ENCODE data around the gene BANP.
"Not testable (repeated sequence)": the region's sequence is repeated elsewhere in the genome, so short reads cannot be mapped to it uniquely, and the experiment has no call there.

The BANP gene

DNA sequence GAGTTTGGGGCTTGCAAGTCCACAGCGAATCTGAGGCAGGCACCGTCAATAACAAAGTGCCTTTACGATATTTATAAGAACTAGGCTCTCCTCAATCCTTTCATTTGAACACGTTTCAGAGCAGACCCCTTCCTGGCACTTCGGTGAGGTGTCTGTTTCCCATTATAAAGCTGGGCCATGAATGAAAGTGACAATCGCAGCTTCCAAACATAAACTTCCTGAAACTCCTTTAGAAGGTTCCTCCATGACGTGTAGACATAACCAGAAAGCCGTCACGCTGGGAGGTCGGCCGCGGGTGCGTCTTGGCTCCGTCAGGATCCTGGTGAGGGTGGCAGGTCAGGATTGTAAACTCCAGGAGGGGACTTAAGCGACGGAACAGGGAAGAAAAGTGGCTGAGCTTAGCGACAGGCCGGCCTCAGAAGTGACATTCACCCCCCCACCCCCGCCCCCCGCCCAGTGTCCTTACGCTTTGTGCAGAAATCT lies 150.4 kb downstream of the BANP start:
- not testable (repeated sequence) for DNase-seq (ENCODE audit: low read depth in 2 of 2)

DNA sequence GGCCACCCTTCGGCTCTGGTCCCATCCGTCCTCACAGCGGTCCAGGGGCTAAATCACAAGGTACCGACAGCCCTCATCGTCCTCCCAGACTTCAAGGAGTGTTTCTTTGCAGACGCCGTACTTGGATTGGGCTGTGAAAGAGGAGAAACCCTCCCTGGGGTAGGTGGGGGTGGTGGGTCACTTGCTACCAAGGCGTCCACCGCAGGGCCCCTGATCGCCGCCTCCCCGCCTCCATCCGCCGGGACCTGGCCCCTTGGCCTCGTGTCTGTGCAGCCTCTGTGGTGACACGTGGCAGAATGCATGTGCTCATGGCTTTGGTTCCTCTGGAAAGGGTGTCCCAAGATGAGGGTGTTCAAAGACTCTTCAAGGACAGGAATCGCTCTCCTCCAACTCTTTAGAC lies 151.4 kb downstream of the BANP start:
- DNase-seq (ENCODE audit: low read depth in 2 of 2): no peak

GRCh38 chr16:88103011-88103410 lies 151.8 kb downstream of the BANP start:
- no peak for DNase-seq (ENCODE audit: low read depth in 2 of 2)

- no peak for DNase-seq (ENCODE audit: low read depth in 2 of 2)
Observed at GRCh38 chr16:88103581-88104188, 152.5 kb downstream of the BANP start.

- DNase-seq (ENCODE audit: low read depth in 2 of 2): not testable (repeated sequence)
Observed at GRCh38 chr16:88104363-88104762, 153.1 kb downstream of the BANP start.

DNA sequence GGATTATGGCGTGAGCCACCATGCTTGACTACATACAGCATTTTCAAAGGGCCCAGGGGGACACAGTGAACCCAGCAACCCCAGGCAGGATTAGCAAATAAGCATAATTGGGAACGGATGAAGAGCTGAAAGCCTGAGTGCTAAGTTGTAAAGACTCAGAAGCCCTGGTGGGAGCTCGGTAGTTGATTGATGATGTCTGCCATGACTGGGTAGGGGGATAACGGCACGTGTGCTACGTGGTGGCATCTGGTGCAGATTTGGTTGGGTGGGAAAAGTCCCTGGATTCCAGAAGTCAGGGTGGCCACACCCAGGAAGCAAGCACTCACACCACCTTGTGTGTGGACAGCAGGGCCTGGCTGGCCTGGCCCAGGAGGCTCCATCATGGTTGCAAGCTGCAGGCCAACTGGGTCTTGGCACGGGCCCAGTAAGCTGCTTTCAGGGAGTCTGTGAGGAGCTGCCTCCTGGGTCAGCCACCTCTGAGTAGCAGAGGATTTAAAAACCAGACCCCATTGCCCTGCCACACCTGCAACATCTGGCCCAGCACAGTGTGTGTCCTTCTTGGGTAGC lies 154.4 kb downstream of the BANP start:
- not testable (repeated sequence) for DNase-seq (ENCODE audit: low read depth in 2 of 2)

DNA sequence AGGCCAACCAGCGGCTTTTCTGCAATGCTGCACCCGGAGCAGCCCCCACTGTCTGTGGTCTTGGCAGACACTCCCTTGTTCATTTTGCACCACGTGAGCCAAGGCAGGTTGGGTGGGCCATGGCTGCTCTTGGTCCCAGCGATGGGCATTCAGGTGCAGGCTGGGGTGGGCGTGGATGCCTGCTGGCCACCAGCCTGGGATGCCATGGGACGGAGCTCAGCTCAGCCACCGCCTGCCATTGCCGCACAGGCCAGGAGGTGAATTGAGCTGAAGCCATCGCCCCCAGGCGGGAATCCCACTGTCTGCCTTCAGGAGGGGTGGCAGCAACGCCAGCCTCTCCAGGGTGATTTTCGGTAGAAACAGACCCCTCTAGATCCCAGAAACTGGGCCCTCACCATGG lies 155.3 kb downstream of the BANP start:
- not testable (repeated sequence) for DNase-seq (ENCODE audit: low read depth in 2 of 2)

DNA sequence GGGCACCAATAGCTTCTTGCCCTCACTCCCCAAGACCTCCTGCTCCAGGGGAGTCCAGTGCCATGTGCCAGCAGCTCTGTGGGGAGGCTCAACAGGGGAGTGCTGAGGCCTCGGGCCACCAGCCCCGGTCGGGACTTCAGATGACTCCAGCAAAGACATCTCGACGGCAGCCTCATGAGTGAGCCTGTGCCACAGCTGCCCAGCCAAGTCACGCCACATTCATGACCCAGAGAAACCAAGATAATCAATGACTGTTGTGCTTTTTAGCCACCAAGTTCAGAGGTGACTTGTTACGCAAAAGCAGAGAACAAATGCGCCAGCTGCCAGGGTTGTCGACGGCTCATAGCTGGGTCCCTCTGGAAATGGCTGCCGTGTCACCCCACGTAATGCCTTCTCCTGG lies 157.5 kb downstream of the BANP start:
- no peak for DNase-seq (ENCODE audit: low read depth in 2 of 2)

DNA sequence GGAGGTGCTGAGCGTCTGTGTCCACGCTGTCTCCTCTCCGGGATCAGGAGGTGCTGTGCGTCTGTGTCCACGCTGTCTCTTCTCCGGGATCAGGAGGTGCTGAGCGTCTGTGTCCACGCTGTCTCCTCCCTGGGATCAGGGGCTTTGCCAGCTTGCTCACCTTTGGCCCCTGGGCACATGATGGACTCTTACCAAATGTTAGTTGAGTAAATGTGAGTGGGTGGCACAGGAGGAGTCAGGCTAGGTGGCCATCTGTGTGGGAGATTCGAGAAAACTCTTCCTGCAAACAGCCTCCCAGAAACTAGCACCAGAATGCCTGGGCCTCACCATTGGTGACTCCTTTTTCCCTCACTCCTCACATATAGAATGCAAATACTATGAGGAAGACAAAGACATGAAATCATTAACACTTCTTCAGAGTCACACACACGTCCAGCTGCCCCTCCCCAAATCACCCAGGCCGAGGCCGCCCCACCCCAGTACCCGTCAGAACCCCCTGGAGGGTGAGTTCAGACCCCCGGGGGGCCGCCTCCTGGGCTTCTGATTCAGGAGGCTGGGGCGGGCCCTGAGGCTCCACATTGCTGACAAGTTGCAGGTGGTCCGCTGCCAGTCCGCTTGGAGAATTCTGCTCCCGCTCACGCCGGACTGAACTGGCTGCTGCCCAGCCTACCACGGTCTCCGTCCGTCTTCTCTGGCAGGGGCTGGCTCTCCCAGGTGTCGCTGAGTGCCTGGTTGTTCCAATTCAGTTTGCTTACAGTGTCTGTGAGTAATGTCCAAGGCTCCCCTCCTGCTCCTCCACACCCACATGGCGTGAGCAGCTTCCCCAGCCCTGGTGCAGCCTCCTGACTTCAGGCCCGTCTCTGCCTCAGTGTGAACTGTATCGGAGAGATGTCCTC lies 158.7 kb downstream of the BANP start:
- not testable (repeated sequence) for DNase-seq (ENCODE audit: low read depth in 2 of 2)

DNA sequence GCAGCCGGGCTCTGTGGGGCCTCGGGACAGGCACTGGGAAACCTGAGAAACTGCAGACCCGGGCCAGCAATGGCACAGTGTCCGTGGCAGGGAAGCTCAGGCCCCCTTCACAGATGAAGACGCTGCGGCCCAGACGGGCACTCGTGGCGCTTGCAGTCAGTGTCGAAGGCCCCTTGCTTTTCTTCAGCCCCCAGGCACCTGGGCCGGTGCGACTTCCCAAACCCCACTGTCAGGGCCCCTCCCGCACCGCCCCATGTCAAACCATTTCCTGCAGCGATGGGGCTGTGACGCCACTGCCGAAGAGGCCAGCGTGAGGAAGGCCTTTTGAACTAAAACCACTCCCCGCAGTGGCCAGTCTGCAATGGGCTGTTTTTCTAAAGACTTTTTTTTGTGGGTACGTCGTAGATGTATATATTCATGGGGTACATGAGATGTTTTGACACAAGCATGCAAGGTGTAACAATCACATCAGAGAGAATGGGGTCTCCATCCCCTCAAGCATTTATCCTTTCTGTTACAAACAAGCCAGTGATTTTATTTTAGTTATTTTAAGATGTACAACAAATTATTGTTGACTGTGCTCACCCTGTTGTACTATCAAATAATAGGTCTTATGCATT lies 159.8 kb downstream of the BANP start:
- DNase-seq (ENCODE audit: low read depth in 2 of 2): not testable (repeated sequence)

- DNase-seq (ENCODE audit: low read depth in 2 of 2): not testable (repeated sequence)
Observed at GRCh38 chr16:88111976-88112375, 160.7 kb downstream of the BANP start.

GRCh38 chr16:88113545-88114045 lies 162.4 kb downstream of the BANP start:
- DNase-seq (ENCODE audit: low read depth in 2 of 2): no peak

- DNase-seq (ENCODE audit: low read depth in 2 of 2): not testable (repeated sequence)
Observed at GRCh38 chr16:88114541-88115228, 163.5 kb downstream of the BANP start.

DNA sequence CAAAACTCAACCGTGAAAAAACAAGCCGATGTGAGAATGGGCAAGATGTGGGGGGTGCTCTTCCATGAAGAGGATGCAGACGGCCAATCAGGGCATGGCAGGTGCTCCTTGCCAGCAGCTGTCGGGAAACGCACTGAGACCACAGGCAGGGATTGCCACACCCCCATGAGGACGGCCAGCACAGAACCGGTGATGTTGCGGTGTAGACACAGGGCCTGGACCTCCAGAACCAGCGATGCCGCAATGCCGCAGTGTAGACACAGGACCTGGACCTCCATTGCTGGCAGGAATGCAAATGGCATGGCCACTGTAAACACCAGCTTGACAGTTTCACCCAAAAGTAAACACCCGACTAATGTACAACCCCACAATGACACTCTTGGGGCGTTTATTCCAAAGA lies 164.9 kb downstream of the BANP start:
- DNase-seq (ENCODE audit: low read depth in 2 of 2): no peak

- DNase-seq (ENCODE audit: low read depth in 2 of 2): no peak
Observed at GRCh38 chr16:88117476-88117868, 166.2 kb downstream of the BANP start.

- DNase-seq (ENCODE audit: low read depth in 2 of 2): no peak
Observed at GRCh38 chr16:88118376-88118775, 167.1 kb downstream of the BANP start.

GRCh38 chr16:88118852-88119741 lies 167.9 kb downstream of the BANP start:
- DNase-seq (ENCODE audit: low read depth in 2 of 2): not testable (repeated sequence)

DNA sequence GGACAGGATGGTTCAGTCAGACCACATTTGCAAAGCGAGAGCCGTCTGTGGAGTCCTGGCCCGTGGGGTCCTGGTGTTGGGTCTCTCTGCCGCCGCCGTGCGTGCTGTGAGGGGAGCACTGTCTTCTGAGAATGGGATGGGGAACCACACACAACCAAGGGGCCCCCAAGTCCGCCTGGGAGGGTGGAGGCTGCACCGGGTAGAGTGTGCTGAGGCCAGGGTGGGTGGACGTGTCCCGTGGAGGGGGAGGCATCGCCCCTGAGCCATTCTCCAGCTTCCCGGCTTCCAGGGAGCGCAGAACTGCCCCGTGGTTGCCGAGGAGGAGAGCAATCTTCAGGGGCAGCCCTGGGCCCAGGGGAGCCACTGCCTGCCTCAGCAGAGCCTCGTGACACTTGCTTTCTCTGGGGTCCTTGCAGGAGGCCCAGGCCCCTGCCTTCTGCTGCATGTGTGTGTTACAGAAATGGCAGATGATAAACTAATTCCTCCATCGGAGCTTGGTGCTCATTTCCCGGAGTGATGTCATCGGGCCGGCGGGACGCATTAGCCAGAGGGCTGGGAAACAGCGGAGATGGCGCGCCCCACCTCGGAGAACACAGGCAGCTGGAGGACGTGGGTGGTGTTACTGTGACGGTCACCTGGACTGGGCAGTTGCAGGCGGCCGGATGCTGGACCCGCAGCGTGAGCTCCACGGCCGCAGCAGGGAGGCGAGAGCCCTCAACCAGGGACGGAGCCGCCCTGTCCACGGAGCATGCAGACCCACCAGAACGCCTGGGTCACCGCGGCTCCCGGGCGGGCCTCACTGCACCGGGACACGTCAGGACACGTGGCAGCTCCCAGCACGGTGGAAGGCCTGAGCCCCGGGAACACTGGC lies 168.9 kb downstream of the BANP start:
- not testable (repeated sequence) for DNase-seq (ENCODE audit: low read depth in 2 of 2)

GRCh38 chr16:88120812-88121211 lies 169.6 kb downstream of the BANP start:
- no peak for DNase-seq (ENCODE audit: low read depth in 2 of 2)

Data from stimulated activated CD8-positive, alpha-beta memory T cell treated with anti-CD3 and anti-CD28 coated beads, Interleukin-7, amount 100 ng/mL, for 1 hour (primary cell).